ENCODE results near the gene PRKCQ. TPM values are rescaled to one million over a fixed set of nuclear protein-coding genes. Genes with fewer than 3 reads are reported as not detected.
"Not testable (repeated sequence)": the region's sequence is repeated elsewhere in the genome, so short reads cannot be mapped to it uniquely, and the experiment has no call there.

The PRKCQ gene
- polyA plus RNA-seq, 6 donors from 2014 or later, result 0.08 to 0.35 (median 0.17) TPM; not detected in 2

GRCh38 chr10:6464862-6465430 is 115.1 kb downstream of the PRKCQ start:
- peaks cover 0 to 9% of the 10 kb centered on the region in 2 donors for H3K36me3 Mint-ChIP-seq
- H3K4me1 Mint-ChIP-seq, result no peaks in the 10 kb centered on the region
- DNase-seq (no peak), ATAC-seq (ENCODE audit: low read depth in 2 of 2) (no peak)
- H3K27me3 Mint-ChIP-seq, result peaks cover 4 to 28% (median 8%) of the 10 kb centered on the region in 3 donors
- no peak overlapping the region for H3K27ac Mint-ChIP-seq
- H3K9me3 Mint-ChIP-seq, result peaks cover 0 to 6% (median 4%) of the 10 kb centered on the region in 7 donors
- H3K4me3 Mint-ChIP-seq, result no peak overlapping the region

- Mint-ChIP-seq H3K9me3 (peaks cover 0 to 6% (median 4%) of the 10 kb centered on the region in 7 donors), H3K4me1 (no peaks in the 10 kb centered on the region), H3K4me3 (no peak overlapping the region), H3K27ac (no peak overlapping the region), H3K36me3 (peaks cover 4 to 9% of the 10 kb centered on the region in 2 donors), H3K27me3 (peaks cover 4 to 24% (median 6%) of the 10 kb centered on the region in 3 donors)
- DNase-seq (no peak), ATAC-seq (ENCODE audit: low read depth in 2 of 2) (no peak)
Observed at GRCh38 chr10:6463366-6463765, 116.7 kb downstream of the PRKCQ start.

GRCh38 chr10:6461961-6462360 is 118.1 kb downstream of the PRKCQ start:
- Mint-ChIP-seq H3K9me3 (peaks cover 0 to 6% (median 4%) of the 10 kb centered on the region in 7 donors), H3K27me3 (peaks cover 4 to 19% (median 6%) of the 10 kb centered on the region in 3 donors), H3K36me3 (peaks cover 4 to 9% of the 10 kb centered on the region in 2 donors), H3K27ac (no peak overlapping the region), H3K4me1 (no peaks in the 10 kb centered on the region), H3K4me3 (no peak overlapping the region)
- no peak for ATAC-seq (ENCODE audit: low read depth in 2 of 2)
- no peak for DNase-seq

GRCh38 chr10:6460861-6461409 is 119.1 kb downstream of the PRKCQ start:
- Mint-ChIP-seq H3K4me3 (no peak overlapping the region), H3K4me1 (no peaks in the 10 kb centered on the region), H3K27me3 (peaks cover under 1 to 16% (median 4%) of the 10 kb centered on the region in 3 donors), H3K27ac (no peak overlapping the region), H3K9me3 (peaks cover 0 to 6% (median 4%) of the 10 kb centered on the region in 7 donors), H3K36me3 (peaks cover 4 to 9% of the 10 kb centered on the region in 2 donors)
- no peak for DNase-seq
- ATAC-seq (ENCODE audit: low read depth in 2 of 2), result no peak

- Mint-ChIP-seq H3K27ac (no peak overlapping the region), H3K36me3 (peaks cover 4 to 9% of the 10 kb centered on the region in 2 donors)
Observed at GRCh38 chr10:6458814-6459213, 121.3 kb downstream of the PRKCQ start.

GRCh38 chr10:6457376-6457775 is 122.7 kb downstream of the PRKCQ start:
- Mint-ChIP-seq H3K9me3 (peaks cover 0 to 6% (median 4%) of the 10 kb centered on the region in 7 donors), H3K27me3 (peaks cover 0 to 16% (median 4%) of the 10 kb centered on the region in 3 donors), H3K4me3 (no peak overlapping the region), H3K4me1 (no peaks in the 10 kb centered on the region), H3K36me3 (peaks cover 4 to 9% of the 10 kb centered on the region in 2 donors), H3K27ac (no peak overlapping the region)
- DNase-seq (no peak), ATAC-seq (ENCODE audit: low read depth in 2 of 2) (no peak)

More at GRCh38 chr10:6458814-6459213, 121.3 kb downstream of the PRKCQ start:
- Mint-ChIP-seq H3K9me3 (peaks cover 0 to 6% (median 4%) of the 10 kb centered on the region in 7 donors), H3K27me3 (peaks cover 0 to 16% (median 4%) of the 10 kb centered on the region in 3 donors), H3K4me1 (no peaks in the 10 kb centered on the region), H3K4me3 (no peak overlapping the region)
- no peak for ATAC-seq (ENCODE audit: low read depth in 2 of 2)
- DNase-seq, result no peak

- peak overlapping the region in 1 of 6 donors; percentile 49 for H3K27ac Mint-ChIP-seq
- no peaks in the 10 kb centered on the region for H3K4me1 Mint-ChIP-seq
- DNase-seq, result no peak
- H3K9me3 Mint-ChIP-seq, result peaks cover 0 to 6% (median 4%) of the 10 kb centered on the region in 7 donors
- no peak overlapping the region for H3K4me3 Mint-ChIP-seq
- peaks cover 4 to 6% of the 10 kb centered on the region in 2 donors for H3K36me3 Mint-ChIP-seq
- ATAC-seq (ENCODE audit: low read depth in 2 of 2), result no peak
- peaks cover 0 to 6% (median 3%) of the 10 kb centered on the region in 3 donors for H3K27me3 Mint-ChIP-seq
Observed at GRCh38 chr10:6456067-6456466, 124.0 kb downstream of the PRKCQ start.

GRCh38 chr10:6455592-6455991 is 124.5 kb downstream of the PRKCQ start:
- Mint-ChIP-seq H3K36me3 (peaks cover 2 to 4% of the 10 kb centered on the region in 2 donors), H3K4me1 (no peaks in the 10 kb centered on the region), H3K27ac (peak overlapping the region in 1 of 6 donors; percentile 49), H3K9me3 (peaks cover 0 to 6% (median 0%) of the 10 kb centered on the region in 7 donors), H3K27me3 (peaks cover 0 to 2% (median 0%) of the 10 kb centered on the region in 3 donors), H3K4me3 (no peak overlapping the region)
- no peak for DNase-seq
- no peak for ATAC-seq (ENCODE audit: low read depth in 2 of 2)

- Mint-ChIP-seq H3K9me3 (peaks cover 0 to 1% (median 0%) of the 10 kb centered on the region in 7 donors), H3K36me3 (no peaks in the 10 kb centered on the region), H3K27me3 (peaks cover 0 to 11% (median 10%) of the 10 kb centered on the region in 3 donors), H3K4me1 (peaks cover 0 to 4% (median 3%) of the 10 kb centered on the region in 3 donors), H3K27ac (no peak overlapping the region), H3K4me3 (no peak overlapping the region)
- DNase-seq, result no peak
- ATAC-seq (ENCODE audit: low read depth in 2 of 2), result no peak
Observed at GRCh38 chr10:6446711-6447110, 133.4 kb downstream of the PRKCQ start.

- Mint-ChIP-seq H3K27ac (peak overlapping the region in 1 of 6 donors; percentile 63), H3K4me3 (peak overlapping the region in 2 of 8 donors; percentile 39 to 73), H3K9me3 (peaks cover 0 to 1% (median 0%) of the 10 kb centered on the region in 7 donors), H3K36me3 (no peaks in the 10 kb centered on the region), H3K4me1 (peaks cover 0 to 4% (median 3%) of the 10 kb centered on the region in 3 donors), H3K27me3 (peaks cover 0 to 11% (median 10%) of the 10 kb centered on the region in 3 donors)
- peak; percentile 3 for DNase-seq
- no peak for ATAC-seq (ENCODE audit: low read depth in 2 of 2)
Observed at GRCh38 chr10:6445671-6446316, 134.3 kb downstream of the PRKCQ start.

- H3K27me3 Mint-ChIP-seq; H3K4me3 Mint-ChIP-seq; H3K4me1 Mint-ChIP-seq; H3K36me3 Mint-ChIP-seq; H3K27ac Mint-ChIP-seq; ATAC-seq (ENCODE audit: low read depth in 2 of 2); DNase-seq; H3K9me3 Mint-ChIP-seq: not testable (repeated sequence)
Observed at GRCh38 chr10:6439875-6440274, 140.2 kb downstream of the PRKCQ start.

GRCh38 chr10:6431861-6432260 is 148.2 kb downstream of the PRKCQ start:
- no peak for ATAC-seq (ENCODE audit: low read depth in 2 of 2)
- Mint-ChIP-seq H3K36me3 (no peaks in the 10 kb centered on the region), H3K9me3 (no peaks in the 10 kb centered on the region), H3K4me1 (no peaks in the 10 kb centered on the region), H3K27ac (no peak overlapping the region), H3K27me3 (no peaks in the 10 kb centered on the region), H3K4me3 (no peak overlapping the region)
- no peak for DNase-seq

- H3K27me3 Mint-ChIP-seq, result no peaks in the 10 kb centered on the region
- no peaks in the 10 kb centered on the region for H3K4me1 Mint-ChIP-seq
- DNase-seq (no peak), ATAC-seq (ENCODE audit: low read depth in 2 of 2) (no peak)
- no peaks in the 10 kb centered on the region for H3K9me3 Mint-ChIP-seq
- no peaks in the 10 kb centered on the region for H3K36me3 Mint-ChIP-seq
- H3K4me3 Mint-ChIP-seq, result no peak overlapping the region
- no peak overlapping the region for H3K27ac Mint-ChIP-seq
Observed at GRCh38 chr10:6431186-6431585, 148.9 kb downstream of the PRKCQ start.

All from naive B cell (primary cell).